Activated CD4-positive, alpha-beta T cell treated with anti-CD3 and anti-CD28 coated beads, Interleukin-2, amount 10 ng/mL, durations not matched to agents 24 days and 14 days (primary cell): Measurements from ENCODE around the gene KRTAP5-1. TPM values are rescaled to one million over a fixed set of nuclear protein-coding genes. Genes with fewer than 3 reads are reported as not detected.

ENCODE experiments used
- DNase-seq: peaks from one replicate; pipeline ENCODE4 v3.0.0; 2022
- H3K27ac Mint-ChIP-seq: one replicate; pipeline ENCODE4 v1.8.0; 2022; ENCODE audit warnings: mild to moderate bottlenecking, mixed read lengths
- H3K27me3 Mint-ChIP-seq: one replicate; pipeline ENCODE4 v1.8.0; 2022; ENCODE audit warnings: mixed read lengths
- H3K36me3 Mint-ChIP-seq: one replicate; pipeline ENCODE4 v1.8.0; 2022; ENCODE audit warnings: low read depth, mild to moderate bottlenecking, mixed read lengths
- H3K4me1 Mint-ChIP-seq: one replicate; pipeline ENCODE4 v1.8.0; 2021; ENCODE audit warnings: mixed read lengths
- H3K4me3 Mint-ChIP-seq: one replicate; pipeline ENCODE4 v1.8.0; 2022; ENCODE audit warnings: mild to moderate bottlenecking, moderate library complexity, mixed read lengths
- H3K9me3 Mint-ChIP-seq: one replicate; pipeline ENCODE4 v1.8.0; 2021; ENCODE audit warnings: mixed read lengths
- intact Hi-C: fragments of 100-400 bp; cut with micrococcal nuclease; formaldehyde crosslinking; loops from one replicate; pipeline ENCODE4 v1.15.1; 2023
- total RNA-seq: library from RNA; stranded (reverse); gene quantifications from 2 replicates; pipeline ENCODE4 v1.2.3, GENCODE V29; 2022

Gene KRTAP5-1
- total RNA-seq, 1 donor from 2014 or later: not detected

DNA sequence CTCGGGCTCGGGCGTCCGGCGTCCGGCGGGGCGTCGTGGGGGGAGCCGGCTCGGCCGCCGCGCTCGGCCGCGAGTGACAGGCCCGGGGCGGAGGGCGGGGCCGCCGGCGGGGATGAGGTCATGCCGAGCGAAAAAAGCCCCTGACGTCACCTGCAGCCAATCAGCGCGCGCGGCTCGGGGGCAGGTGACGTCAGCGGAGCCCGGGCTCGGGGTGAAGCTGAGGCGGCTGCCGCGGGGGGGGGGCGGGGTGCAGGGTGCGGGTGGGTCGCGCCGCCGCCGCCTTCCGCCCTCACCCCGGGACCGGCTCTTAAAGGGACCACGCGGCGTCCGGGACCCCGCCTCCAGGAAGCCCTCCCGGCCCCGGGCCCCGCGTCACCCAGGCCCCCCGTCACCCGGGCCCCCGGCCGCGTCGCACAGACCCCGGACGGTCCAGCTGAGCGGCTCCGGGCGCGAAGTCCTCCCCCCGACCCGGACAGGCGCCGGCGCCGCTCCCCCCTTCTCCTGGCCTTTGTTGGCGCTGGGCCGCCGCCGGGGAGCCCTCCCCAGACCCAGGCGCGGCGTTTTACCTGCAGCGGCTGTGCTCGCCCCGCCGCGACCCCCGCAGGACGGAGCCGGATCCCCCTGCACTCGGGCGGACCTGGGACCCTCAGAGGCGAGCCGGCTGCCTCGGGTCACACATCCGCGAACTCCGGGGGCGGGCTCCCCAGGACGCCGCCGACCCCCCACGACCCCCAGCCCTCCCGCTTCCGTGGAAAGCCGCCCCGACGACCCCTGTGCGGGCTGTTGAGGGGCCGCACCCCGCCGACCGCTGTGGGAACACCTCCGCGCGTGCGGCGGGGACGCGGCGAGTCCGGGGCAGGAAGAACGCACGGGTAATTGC, 12.6 kb downstream of the KRTAP5-1 start, which contains the start of gene DUSP8:
DUSP8 (minus strand) TSS at position 75 of the 880 bp plus-strand sequence. CDS start 6,445 bp downstream, outside the sequence.
- Mint-ChIP-seq H3K36me3 (no peaks in the 10 kb centered on the region), H3K9me3 (no peaks in the 10 kb centered on the region), H3K27ac (no peak within 1 kb of the TSS), H3K27me3 (peaks cover 37% of the 10 kb centered on the region), H3K4me1 (peaks cover 4% of the 10 kb centered on the region), H3K4me3 (peak within 1 kb of the TSS; percentile 15)
- intact Hi-C loops: loop anchor here (1.0 to 10.0 kb wide), 3 partner anchors 188 to 369 kb away; partner anchors contain the start of genes BRSK2 and LSP1
- peak; percentile 97 for DNase-seq

DNA sequence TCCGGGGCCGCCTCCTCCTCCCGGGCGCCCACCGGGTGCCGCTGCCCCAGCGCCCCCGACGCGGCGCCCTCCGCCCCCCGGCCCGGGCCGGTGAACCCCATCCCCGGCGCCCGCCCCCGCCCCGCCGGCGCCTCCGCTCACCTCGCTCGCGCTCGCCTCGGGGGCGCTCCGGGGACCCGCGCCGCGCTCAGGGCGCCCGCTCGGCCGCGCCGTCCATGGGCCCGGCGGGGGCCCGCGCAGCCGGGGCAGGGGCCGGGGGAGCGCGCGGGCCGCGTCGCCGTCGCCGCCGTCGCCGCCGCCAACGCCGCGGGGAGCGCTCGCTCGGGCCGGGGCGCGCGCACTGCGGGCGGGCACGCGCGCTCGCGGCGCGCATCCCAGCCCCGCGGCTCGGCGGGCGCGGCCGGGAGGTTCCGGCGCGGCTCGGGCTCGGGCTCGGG, 13.3 kb downstream of the KRTAP5-1 start:
- H3K4me3 Mint-ChIP-seq: no peak overlapping the region
- peaks cover 36% of the 10 kb centered on the region for H3K27me3 Mint-ChIP-seq
- no peak overlapping the region for H3K27ac Mint-ChIP-seq
- no peak for DNase-seq
- intact Hi-C loops: loop anchor here (5.0 to 10.0 kb wide), 2 partner anchors 187 to 281 kb away; partner anchors contain the start of genes BRSK2 and LSP1
- H3K9me3 Mint-ChIP-seq: no peaks in the 10 kb centered on the region
- no peaks in the 10 kb centered on the region for H3K36me3 Mint-ChIP-seq
- H3K4me1 Mint-ChIP-seq: peaks cover 4% of the 10 kb centered on the region

DNA sequence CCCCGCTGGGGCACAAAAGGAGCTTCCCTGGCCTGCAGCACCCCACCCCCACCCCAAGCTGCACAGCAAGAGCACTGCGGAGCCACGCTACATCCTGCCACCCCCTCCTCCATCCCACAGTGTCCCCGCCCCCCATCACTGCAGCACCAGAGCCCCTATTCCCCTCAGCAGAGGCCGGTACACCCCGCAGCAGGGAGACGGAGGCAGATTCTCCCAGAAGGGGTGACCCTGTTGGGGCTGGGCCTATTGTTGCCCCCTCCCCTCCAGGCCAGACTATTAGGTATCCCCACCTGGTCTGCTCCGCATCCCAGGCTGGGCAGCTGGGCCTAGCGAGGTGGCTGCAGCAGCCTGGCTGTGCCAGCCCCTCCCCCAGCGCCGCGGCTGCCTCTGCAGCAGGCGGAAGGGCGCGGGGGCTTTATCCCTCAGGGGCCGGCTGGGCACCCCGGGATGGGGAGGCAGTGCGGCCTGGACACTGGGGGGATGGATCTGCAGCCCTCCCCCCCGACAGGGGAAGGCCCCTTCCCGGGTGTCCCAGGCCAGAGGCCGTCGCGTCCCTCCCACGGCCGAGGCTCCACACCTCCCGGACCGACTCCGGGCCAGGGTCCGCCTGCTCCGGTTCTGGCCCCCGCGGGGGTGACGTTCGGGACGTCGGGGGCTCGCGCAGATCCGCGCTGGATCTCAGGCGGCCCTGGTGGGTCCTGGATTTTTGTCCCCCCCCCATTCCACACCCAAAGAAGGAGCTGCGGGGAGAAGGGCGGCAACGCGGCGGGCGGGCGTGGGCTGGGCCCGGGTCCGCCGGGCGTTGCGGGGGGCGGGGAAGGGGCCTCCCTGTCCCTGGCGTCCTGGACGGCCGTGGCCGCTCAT, 14.0 kb downstream of the KRTAP5-1 start:
- no peaks in the 10 kb centered on the region for H3K36me3 Mint-ChIP-seq
- no peak for DNase-seq
- H3K9me3 Mint-ChIP-seq: no peaks in the 10 kb centered on the region
- peak overlapping the region; percentile 68 for H3K4me3 Mint-ChIP-seq
- intact Hi-C loops: loop anchor here (5.0 to 10.0 kb wide), 2 partner anchors 186 to 281 kb away; partner anchors contain the start of genes BRSK2 and LSP1
- H3K27me3 Mint-ChIP-seq: peaks cover 34% of the 10 kb centered on the region
- peak overlapping the region; percentile 25 for H3K27ac Mint-ChIP-seq
- peaks cover 4% of the 10 kb centered on the region for H3K4me1 Mint-ChIP-seq

DNA sequence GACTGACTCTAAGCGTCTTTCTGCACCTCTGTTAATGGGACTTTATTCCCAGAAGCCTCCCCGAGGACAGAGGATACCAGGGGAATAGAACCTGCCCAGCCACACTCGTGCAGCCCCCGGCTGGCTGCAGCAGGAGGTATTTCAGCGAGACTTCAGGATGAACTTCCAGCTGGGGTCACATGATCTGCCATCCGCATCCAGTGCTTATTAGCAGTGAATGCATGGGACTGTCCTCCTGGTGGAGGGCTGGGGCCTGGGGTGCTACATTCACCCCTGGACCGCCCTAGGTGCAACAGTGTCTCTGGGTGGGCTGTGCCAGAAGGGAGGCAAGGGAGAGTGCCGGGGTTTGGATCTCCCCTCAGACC, 14.6 kb downstream of the KRTAP5-1 start:
- Mint-ChIP-seq H3K27me3 (peaks cover 32% of the 10 kb centered on the region), H3K27ac (peak overlapping the region; percentile 25), H3K4me3 (peak overlapping the region; percentile 68), H3K4me1 (peaks cover 4% of the 10 kb centered on the region), H3K36me3 (no peaks in the 10 kb centered on the region), H3K9me3 (no peaks in the 10 kb centered on the region)
- no peak for DNase-seq
- intact Hi-C loops: loop anchor here (5.0 to 10.0 kb wide), 2 partner anchors 186 to 282 kb away; partner anchors contain the start of genes BRSK2 and LSP1

DNA sequence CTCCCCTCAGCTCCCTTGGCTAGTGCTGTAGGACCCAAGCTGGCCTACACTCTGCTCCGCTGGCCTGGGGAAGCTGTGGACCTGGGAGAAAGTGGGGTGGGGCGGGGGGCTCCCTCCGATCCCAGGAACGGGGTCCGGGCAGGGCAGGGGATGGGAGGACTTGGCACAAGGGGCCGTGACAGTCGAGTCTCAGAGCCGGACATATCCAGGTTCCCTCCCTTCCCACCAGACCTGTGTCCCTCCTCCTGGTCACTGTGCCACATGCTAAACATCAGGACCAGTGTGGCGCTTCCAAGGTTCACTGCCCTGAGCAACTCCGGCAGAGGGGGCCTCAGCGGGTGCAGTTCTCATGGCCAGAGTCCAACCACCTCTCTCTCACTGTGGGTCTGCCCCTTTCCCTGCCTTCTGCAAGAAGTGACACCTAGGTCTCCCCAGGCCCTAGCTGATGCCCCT, 15.1 kb downstream of the KRTAP5-1 start:
- Mint-ChIP-seq H3K36me3 (no peaks in the 10 kb centered on the region), H3K27ac (no peak overlapping the region), H3K9me3 (no peaks in the 10 kb centered on the region), H3K4me3 (no peak overlapping the region), H3K27me3 (peaks cover 27% of the 10 kb centered on the region), H3K4me1 (peaks cover 4% of the 10 kb centered on the region)
- no peak for DNase-seq
- intact Hi-C loops: loop anchor here (5.0 to 10.0 kb wide), 2 partner anchors 185 to 282 kb away; partner anchors contain the start of genes BRSK2 and LSP1

DNA sequence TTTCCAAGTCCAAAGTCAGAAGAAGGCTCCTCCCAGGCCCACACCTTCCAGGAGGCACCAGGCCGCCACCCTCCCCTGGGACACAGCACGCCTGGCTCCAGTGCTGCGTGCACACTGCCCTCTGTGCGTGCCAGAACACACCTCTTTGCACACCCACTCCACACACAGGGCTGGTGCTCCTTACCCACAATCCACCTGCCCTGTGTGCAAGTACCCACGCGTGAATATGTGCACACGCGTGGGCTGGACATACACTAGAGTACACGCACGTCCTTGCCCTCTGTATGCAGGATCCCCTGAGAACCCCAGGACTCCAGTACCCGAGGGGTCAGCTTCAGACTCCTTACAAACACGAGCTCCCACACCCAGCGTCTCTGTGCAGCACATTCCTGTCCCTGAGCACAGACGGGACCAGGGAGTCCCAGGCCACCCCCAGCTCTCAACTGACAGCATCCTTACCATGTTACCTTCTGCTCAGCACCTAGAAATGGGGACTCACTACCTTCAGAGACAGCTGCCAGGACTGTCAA, 15.8 kb downstream of the KRTAP5-1 start:
- Mint-ChIP-seq H3K36me3 (no peaks in the 10 kb centered on the region), H3K27me3 (peaks cover 26% of the 10 kb centered on the region), H3K9me3 (no peaks in the 10 kb centered on the region), H3K4me1 (peaks cover 4% of the 10 kb centered on the region), H3K4me3 (no peak overlapping the region), H3K27ac (no peak overlapping the region)
- intact Hi-C loops: no loop called here
- no peak for DNase-seq

DNA sequence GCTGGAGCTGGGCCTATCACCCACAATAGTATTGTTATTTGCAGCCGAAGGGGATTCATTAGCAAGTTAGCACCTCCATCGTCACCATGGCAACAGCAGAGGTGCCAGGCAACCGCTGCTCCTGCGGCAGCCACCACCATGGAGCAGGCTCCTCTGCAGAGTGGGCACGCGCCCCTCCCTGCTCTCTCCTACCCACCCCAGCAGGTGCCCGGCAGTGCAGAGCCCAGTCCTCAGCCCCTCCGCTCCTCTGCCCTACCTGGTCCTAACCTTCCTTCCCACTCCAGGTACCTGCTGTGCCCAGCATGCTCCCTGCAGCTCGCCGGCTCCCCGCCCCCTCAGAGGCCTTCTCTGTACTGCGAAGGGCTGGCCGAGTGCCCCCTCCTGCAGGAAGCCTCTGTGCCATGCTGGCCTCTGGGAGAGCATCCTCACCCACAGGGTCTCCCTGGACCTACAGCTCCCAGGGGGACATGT, 16.6 kb downstream of the KRTAP5-1 start:
- no peaks in the 10 kb centered on the region for H3K4me1 Mint-ChIP-seq
- H3K9me3 Mint-ChIP-seq: no peaks in the 10 kb centered on the region
- DNase-seq: peak; percentile 64
- H3K27me3 Mint-ChIP-seq: peaks cover 18% of the 10 kb centered on the region
- H3K27ac Mint-ChIP-seq: no peak overlapping the region
- no peak overlapping the region for H3K4me3 Mint-ChIP-seq
- no peaks in the 10 kb centered on the region for H3K36me3 Mint-ChIP-seq
- intact Hi-C loops: no loop called here

DNA sequence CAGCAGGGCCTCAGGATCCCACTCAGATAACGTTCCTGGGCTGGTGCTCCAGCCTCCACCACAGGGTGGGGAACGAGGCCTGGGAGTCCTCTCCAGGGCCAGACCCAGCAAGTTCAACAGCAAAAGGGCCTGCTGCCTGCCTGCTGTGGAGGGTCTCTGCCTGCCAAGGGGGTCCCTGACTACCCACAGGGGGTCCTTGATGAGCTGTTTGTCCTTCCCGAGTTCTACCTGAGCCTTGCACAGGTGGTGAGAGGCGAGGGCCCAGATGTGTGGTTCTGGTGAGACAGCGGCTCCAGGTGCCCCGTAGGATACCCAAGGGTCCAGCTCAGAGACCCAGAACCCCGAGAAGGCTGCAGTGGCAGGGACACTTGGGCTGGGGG, 17.4 kb downstream of the KRTAP5-1 start:
- H3K4me1 Mint-ChIP-seq: no peaks in the 10 kb centered on the region
- H3K36me3 Mint-ChIP-seq: no peaks in the 10 kb centered on the region
- DNase-seq: peak; percentile 57
- peaks cover 15% of the 10 kb centered on the region for H3K27me3 Mint-ChIP-seq
- H3K9me3 Mint-ChIP-seq: no peaks in the 10 kb centered on the region
- H3K27ac Mint-ChIP-seq: no peak overlapping the region
- intact Hi-C loops: no loop called here
- no peak overlapping the region for H3K4me3 Mint-ChIP-seq

DNA sequence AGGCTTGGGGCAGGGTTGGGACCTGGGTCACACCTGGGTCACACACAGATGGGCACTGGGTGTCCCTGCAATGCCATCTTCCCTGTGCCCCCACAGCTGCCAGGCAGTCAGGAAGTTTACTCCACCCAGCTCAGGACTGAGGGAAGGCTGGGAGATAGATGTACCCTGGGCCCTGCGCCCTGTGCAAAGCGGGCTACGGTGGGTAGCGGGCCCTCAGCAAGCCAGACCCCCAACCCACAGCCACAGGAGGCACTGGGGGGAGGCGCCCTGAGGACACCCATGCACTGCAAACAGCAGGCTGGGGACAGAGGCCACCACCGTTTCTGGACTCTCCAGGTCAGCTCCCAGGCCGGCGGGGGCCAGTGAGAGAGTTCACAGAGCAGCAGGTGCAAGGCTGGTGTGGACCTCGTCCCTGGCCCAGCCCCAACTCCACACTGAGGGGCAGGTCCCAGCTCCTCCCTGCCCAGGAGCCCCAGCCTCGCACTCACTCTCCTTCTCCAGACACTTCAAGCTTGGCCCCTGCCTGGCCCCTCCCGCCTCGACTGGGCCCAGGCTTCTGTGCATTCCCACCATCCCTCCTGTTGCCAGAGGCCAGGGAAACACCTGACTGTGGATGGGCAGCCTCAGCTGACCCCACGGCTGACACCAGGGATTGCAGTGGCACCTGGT, 17.9 kb downstream of the KRTAP5-1 start:
- peaks cover 15% of the 10 kb centered on the region for H3K27me3 Mint-ChIP-seq
- H3K27ac Mint-ChIP-seq: no peak overlapping the region
- intact Hi-C loops: no loop called here
- H3K36me3 Mint-ChIP-seq: no peaks in the 10 kb centered on the region
- H3K4me3 Mint-ChIP-seq: no peak overlapping the region
- no peaks in the 10 kb centered on the region for H3K9me3 Mint-ChIP-seq
- peak; percentile 56 for DNase-seq
- no peaks in the 10 kb centered on the region for H3K4me1 Mint-ChIP-seq

DNA sequence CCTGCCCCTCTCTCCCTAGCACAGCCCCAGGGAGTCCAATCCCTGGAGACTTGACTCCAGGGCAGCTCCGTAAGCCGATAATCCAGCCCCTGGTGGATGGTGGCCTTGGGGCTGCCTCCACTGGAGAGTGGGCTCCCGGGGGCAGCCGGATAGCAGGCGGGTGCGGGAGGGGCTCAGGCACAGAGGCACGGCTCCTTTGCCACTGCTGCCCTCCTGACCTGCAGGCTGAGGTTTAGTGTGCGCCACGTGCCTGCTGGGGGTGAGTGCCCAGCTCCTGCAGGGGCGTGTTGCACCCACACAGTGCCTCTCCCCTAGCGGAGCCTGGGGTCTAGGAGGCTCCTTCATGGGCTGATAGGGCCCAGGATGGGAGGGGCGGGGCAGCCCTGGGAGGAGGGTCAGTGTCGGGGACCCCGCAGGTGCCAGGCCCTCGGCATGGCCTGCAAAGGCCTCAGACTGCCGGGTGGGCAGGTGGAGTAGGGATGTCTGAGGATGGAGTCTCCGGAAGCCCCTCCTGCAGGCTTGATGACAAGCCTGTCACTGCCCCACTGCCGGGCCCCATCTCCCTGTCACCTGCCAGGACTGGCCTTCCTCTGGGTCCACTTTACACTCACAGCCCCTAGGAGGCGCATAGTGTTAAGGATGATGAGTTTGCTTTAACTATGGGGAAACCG, 18.6 kb downstream of the KRTAP5-1 start:
- intact Hi-C loops: no loop called here
- Mint-ChIP-seq H3K27me3 (peaks cover 15% of the 10 kb centered on the region), H3K36me3 (no peaks in the 10 kb centered on the region), H3K27ac (no peak overlapping the region), H3K4me1 (no peaks in the 10 kb centered on the region), H3K4me3 (no peak overlapping the region), H3K9me3 (no peaks in the 10 kb centered on the region)
- DNase-seq: no peak

DNA sequence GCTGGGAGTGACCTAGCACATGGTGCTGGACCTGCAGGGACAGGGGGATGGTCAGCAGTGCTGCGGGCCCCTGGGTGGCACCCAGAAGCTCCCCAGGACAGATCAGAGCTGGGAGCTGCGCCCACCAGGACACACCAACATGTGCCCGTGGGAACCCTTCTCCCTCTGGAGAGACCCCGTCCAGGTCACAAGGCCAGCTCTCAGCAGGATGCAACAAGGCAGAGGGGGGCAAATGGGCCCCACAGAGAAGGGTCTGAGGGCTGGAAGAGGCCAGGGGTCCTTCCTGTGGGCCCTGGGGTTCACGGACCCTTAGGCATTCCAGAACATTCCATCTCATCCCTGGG, 19.2 kb downstream of the KRTAP5-1 start:
- no peaks in the 10 kb centered on the region for H3K36me3 Mint-ChIP-seq
- H3K4me1 Mint-ChIP-seq: no peaks in the 10 kb centered on the region
- no peak for DNase-seq
- intact Hi-C loops: no loop called here
- no peak overlapping the region for H3K27ac Mint-ChIP-seq
- peaks cover 14% of the 10 kb centered on the region for H3K27me3 Mint-ChIP-seq
- H3K9me3 Mint-ChIP-seq: no peaks in the 10 kb centered on the region
- no peak overlapping the region for H3K4me3 Mint-ChIP-seq

DNA sequence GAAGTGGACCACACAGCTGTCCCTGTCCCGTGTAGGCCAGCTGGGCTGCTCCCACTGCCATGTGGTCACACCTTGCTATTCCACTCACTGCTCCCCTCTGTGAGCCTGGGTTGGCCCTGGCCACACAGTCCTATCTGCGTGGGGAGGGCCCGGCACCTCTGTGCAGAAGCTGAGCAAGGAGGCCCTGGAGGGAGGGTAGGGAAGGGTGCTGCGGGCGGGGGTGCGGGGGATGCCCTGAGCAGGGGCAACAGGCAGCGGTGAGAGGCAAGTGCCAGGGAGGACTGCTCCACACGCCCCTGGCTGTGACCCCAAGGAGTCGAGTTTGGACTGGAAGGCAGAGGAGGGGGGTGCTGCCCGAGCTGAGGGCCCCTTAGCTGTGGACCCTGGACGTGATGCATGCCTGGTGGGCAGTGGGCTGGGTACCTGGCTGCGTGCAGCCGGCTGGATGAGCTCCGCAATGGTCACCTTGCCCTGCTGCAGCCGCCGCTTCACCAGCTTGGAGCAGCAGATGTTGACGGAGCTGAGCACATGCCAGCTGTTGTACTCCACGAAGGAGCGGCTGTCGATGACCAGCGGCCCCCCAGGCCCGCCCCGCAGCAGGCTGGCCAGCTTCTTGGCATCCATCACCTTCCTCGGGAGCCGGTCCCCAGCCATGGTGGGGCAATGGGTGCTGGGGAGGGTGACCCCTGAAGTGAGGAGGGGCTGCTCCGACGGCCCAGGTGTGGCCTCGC, 19.7 kb downstream of the KRTAP5-1 start:
- no peak for DNase-seq
- no peak overlapping the region for H3K27ac Mint-ChIP-seq
- no peak overlapping the region for H3K4me3 Mint-ChIP-seq
- H3K4me1 Mint-ChIP-seq: no peaks in the 10 kb centered on the region
- H3K36me3 Mint-ChIP-seq: no peaks in the 10 kb centered on the region
- peaks cover 11% of the 10 kb centered on the region for H3K27me3 Mint-ChIP-seq
- no peaks in the 10 kb centered on the region for H3K9me3 Mint-ChIP-seq
- intact Hi-C loops: no loop called here
